Measurements from ENCODE around the gene IL17C. TPM values are rescaled to one million over a fixed set of nuclear protein-coding genes. Genes with fewer than 3 reads are reported as not detected.

The IL17C gene
- total and polyA plus RNA-seq, 8 donors, result not detected

DNA sequence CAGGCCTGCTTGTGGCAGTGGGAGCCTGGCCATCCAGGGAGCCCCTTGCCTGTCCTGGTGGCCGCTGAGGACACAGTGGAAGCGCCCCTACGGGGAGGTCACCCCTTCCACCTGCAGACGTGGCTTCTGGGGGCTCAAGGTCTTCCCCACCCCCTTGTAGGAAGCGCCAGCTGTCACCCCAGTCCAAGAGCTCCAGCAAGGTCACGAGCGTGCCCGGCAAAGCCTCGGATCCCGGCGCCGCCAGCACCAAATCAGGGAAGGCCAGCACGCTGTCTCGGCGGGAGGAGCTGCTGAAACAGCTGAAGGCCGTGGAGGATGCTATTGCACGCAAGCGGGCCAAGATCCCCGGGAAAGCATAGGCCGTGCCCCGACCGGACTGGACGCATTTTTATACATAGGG, 7.4 kb upstream of the IL17C start:
- no peak for DNase-seq
- intact Hi-C loops (cut with DNase I), result no loop called here
- H3K4me1 ChIP-seq, result peaks cover 6 to 25% of the 10 kb centered on the region in 2 donors
- no peak overlapping the region for H3K27ac ChIP-seq
- H3K36me3 ChIP-seq, result peaks cover 0 to 75% of the 10 kb centered on the region in 2 donors
- H3K4me3 ChIP-seq, result no peak overlapping the region
- TF ChIP-seq, protein P1, sequence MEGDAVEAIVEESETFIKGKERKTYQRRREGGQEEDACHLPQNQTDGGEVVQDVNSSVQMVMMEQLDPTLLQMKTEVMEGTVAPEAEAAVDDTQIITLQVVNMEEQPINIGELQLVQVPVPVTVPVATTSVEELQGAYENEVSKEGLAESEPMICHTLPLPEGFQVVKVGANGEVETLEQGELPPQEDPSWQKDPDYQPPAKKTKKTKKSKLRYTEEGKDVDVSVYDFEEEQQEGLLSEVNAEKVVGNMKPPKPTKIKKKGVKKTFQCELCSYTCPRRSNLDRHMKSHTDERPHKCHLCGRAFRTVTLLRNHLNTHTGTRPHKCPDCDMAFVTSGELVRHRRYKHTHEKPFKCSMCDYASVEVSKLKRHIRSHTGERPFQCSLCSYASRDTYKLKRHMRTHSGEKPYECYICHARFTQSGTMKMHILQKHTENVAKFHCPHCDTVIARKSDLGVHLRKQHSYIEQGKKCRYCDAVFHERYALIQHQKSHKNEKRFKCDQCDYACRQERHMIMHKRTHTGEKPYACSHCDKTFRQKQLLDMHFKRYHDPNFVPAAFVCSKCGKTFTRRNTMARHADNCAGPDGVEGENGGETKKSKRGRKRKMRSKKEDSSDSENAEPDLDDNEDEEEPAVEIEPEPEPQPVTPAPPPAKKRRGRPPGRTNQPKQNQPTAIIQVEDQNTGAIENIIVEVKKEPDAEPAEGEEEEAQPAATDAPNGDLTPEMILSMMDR (IDR thresholded peaks at IDR 0.05), result no peak
- no peaks in the 10 kb centered on the region for H3K9me3 ChIP-seq
- H3K27me3 ChIP-seq, result peaks cover 0 to 6% of the 10 kb centered on the region in 2 donors
- ATAC-seq, result no peak

DNA sequence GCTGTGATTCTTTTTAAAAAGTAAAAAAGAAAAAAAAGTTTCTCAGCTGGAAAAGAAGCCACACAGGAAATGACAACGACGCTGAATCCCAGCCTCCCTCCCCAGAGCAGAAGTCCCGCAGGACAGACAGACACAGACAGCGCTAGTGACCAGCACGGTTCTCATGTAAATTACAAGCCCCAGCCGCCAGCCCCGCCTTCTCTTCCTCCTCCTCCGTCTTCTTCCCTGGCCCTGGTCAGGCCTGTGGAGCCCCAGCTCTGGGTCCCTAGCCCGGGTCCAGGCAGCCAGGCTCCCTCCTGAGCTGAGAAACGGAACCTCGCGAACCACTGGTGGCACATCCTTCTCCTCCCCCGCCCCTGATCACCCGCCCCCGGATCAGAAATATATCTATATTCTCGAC, 7.0 kb upstream of the IL17C start:
- no peaks in the 10 kb centered on the region for H3K9me3 ChIP-seq
- peaks cover 6 to 25% of the 10 kb centered on the region in 2 donors for H3K4me1 ChIP-seq
- ATAC-seq, result no peak
- peaks cover 0 to 70% of the 10 kb centered on the region in 2 donors for H3K36me3 ChIP-seq
- TF ChIP-seq, protein P1 (IDR thresholded peaks at IDR 0.05), result no peak
- H3K27ac ChIP-seq, result no peak overlapping the region
- intact Hi-C loops (cut with DNase I), result no loop called here
- peaks cover 0 to 11% of the 10 kb centered on the region in 2 donors for H3K27me3 ChIP-seq
- DNase-seq, result no peak
- H3K4me3 ChIP-seq, result no peak overlapping the region

- Histone ChIP-seq H3K4me1 (peaks cover 6 to 25% of the 10 kb centered on the region in 2 donors), H3K36me3 (peaks cover 0 to 64% of the 10 kb centered on the region in 2 donors), H3K27me3 (peaks cover 3 to 17% of the 10 kb centered on the region in 2 donors), H3K27ac (no peak overlapping the region), H3K9me3 (no peaks in the 10 kb centered on the region), H3K4me3 (no peak overlapping the region)
- DNase-seq (no peak), ATAC-seq (no peak)
- intact Hi-C loops (cut with DNase I), result no loop called here
- TF ChIP-seq, protein P1 (IDR thresholded peaks at IDR 0.05), result no peak
These were observed 6.3 kb upstream of the IL17C start for GRCh38 chr16:88631920-88632586.

DNA sequence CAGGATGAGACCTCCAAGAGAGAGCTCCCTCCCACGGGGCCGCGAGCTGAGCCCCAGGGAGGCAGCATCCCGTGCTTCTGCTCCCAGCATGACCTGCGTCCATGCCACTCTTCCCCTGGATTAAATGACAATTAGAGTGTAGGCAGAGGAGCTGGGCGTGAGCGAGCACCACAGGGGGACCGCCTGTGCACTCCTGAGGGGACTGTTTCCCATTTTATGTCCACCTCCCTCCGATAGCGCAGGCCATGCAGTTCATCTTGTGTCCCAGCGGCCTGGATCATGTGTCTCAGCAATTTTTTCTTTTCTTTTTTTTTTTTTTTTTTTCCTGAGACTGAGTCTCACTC, 5.8 kb upstream of the IL17C start:
- Histone ChIP-seq H3K27ac (no peak overlapping the region), H3K9me3 (no peaks in the 10 kb centered on the region), H3K27me3 (peaks cover 3 to 22% of the 10 kb centered on the region in 2 donors), H3K4me3 (no peak overlapping the region), H3K4me1 (peaks cover 6 to 25% of the 10 kb centered on the region in 2 donors), H3K36me3 (peaks cover 0 to 59% of the 10 kb centered on the region in 2 donors)
- TF ChIP-seq, protein P1 (IDR thresholded peaks at IDR 0.05), result no peak
- intact Hi-C loops (cut with DNase I), result no loop called here
- DNase-seq, result no peak
- no peak for ATAC-seq

GRCh38 chr16:88633684-88634140, 4.7 kb upstream of the IL17C start:
- Histone ChIP-seq H3K27ac (peak overlapping the region in 1 of 2 donors; percentile 90), H3K36me3 (peaks cover 0 to 47% of the 10 kb centered on the region in 2 donors), H3K27me3 (peaks cover 10 to 34% of the 10 kb centered on the region in 2 donors), H3K4me3 (peak overlapping the region; percentile 22 to 52), H3K9me3 (no peaks in the 10 kb centered on the region), H3K4me1 (peaks cover 6 to 35% of the 10 kb centered on the region in 2 donors)
- DNase-seq (no peak), ATAC-seq (peak; percentile 46)
- intact Hi-C loops (cut with DNase I), result no loop called here
- TF ChIP-seq, protein P1 (IDR thresholded peaks at IDR 0.05), result peak in 1 of 2 donors; percentile 36
